Posterior vena cava (tissue), 2 donors: ENCODE data around the gene IL4I1. TPM values are rescaled to one million over a fixed set of nuclear protein-coding genes. Genes with fewer than 3 reads are reported as not detected.
"Not testable (repeated sequence)": the region's sequence is repeated elsewhere in the genome, so short reads cannot be mapped to it uniquely, and the experiment has no call there.

Experiments used
- DNase-seq: peaks from one replicate; pipeline ENCODE4 v3.0.0-alpha.2; 2020; ENCODE audit warnings: low spot score
- intact Hi-C, 2 donors: fragments of 100-400 bp; cut with DNase I; formaldehyde crosslinking; loops; one replicate each; pipeline versions ENCODE4 v1.14.1 to v1.14.2; 2022 to 2023
- total RNA-seq, 2 donors: library from RNA; stranded (reverse); fragmentation: NEBNext Ultra II Directional; extraction: Animal tissue kit (Norgen Biotek cat#: 25700); gene quantifications; one replicate each; pipeline ENCODE4 v1.2.1, GENCODE V29; 2021
- donor health status: DM: yes; HTN: yes; CAD: no.
- donor health status: DM: yes; HTN: yes; CAD: no.

Gene IL4I1
- total RNA-seq, 2 donors from 2014 or later, result 1.1 to 1.3 TPM

DNA sequence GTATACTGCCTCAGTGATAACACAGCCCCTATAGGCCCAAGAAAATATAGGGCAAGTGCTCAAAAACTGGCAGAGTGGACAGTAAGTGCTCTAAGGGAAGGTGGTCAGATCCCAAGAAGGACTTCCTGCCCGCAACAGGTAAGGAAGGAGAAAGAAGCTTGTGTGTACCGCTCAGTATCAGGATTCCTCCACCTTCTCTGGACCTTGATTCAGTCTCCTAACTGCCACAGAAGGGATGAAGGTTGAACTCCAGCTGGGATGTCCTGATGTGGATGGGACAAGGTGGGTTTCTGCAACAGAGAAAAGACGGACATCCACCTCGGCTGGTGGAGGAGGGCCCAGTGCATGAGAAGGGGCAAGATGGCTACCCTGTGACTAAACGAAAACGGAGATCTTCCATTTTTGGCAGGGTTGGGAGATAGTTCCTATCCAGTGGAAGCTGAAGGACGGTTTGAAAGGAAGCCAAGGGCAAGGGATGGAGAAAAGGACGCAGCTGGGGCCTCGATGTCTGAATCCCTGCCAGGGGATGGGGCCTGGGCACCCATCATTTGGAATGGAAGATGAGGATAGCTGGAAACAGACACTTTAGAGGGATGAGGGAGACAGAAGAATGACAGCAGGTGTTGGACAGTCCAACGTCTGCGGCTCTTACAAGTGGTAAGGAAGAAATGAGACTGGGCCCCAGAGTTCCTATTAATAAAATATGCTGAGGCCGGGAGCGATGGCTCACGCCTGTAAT, 31.0 kb upstream of the IL4I1 start:
- intact Hi-C loops, result no loop called here
- DNase-seq, result no peak

DNA sequence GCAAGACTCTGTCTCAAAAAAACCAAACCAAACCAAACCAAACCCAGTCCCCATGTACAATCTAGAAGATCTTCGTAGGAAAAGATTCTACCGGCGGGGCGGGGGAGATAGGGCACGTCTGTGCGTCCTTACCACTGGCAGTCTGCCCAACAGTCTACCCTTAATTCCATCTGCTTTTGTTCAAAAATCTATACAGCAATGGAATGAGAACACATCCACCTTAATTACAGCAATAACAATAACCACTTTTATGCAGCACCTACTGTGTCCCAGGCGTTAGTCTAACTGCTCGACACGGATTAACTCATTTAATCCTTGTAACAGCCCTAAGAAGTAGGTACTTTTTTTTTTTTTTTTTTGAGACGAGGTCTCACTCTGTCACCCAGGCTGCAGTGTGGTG, 29.8 kb upstream of the IL4I1 start:
- intact Hi-C loops, result no loop called here
- DNase-seq, result no peak

- intact Hi-C loops, result no loop called here
- DNase-seq, result no peak
Observed at GRCh38 chr19:49925486-49925885, 28.8 kb upstream of the IL4I1 start.

DNA sequence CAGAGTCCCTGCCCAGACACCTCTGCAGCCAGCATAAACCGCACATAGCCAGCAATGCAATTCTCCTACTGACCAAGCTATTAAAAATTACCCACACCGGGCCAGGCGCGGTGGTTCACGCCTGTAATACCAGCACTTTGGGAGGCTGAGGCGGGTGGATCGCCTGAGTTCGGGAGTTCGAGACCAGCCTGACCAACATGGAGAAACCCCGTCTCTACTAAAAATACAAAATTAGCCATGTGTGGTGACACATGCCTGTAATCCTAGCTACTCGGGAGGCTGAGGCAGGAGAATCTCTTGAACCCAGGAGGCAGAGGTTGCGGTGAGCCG, 28.2 kb upstream of the IL4I1 start:
- DNase-seq, intact Hi-C loops: not testable (repeated sequence)

GRCh38 chr19:49924004-49924880, 27.6 kb upstream of the IL4I1 start:
- intact Hi-C loops, result no loop called here
- no peak for DNase-seq

DNA sequence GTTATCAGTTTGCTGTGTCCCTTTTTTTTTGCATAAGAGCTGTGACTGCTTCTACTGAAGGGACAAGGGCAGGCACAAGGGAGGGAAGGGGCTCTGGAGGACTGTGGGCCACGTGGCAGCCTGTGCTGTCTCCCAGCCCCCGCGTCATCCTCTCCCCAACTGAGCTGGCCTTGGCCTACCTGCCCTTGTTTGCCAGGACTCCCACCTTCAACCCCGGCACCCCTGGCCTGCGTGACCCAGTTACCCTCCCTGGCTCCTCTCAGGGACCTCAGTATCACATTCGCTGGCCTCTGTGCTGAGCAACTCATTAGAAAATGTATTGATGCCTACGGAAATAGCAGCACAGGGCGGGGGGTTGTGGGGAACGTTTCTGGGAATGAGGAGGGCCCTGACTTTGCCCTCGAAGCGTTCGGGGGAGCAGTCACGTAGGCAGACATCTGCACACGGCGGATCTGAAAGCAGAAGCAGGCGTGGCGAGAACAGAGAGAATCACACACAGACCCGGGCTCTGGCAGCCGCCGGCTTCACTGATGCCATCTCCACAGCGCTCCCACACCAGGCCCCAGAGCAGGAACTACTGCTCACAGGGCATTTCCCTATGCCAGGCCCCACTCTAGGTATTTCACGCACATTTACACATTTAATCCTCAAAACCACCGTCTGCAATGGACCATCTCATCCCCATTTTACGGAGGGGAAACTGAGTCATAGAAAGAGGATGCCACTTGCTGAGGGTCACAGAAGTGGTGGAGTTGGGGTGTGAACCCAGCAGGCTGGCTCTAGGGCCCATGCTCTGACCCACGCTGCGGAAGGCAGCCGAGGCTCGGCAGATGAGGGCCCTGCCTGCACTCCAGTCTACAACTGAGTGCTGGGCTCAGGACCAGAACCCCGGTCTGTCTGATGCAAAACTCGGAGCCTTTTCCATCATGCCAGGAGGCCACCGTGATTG, 26.6 kb upstream of the IL4I1 start:
- peak; percentile 88 for DNase-seq
- intact Hi-C loops, result no loop called here

DNA sequence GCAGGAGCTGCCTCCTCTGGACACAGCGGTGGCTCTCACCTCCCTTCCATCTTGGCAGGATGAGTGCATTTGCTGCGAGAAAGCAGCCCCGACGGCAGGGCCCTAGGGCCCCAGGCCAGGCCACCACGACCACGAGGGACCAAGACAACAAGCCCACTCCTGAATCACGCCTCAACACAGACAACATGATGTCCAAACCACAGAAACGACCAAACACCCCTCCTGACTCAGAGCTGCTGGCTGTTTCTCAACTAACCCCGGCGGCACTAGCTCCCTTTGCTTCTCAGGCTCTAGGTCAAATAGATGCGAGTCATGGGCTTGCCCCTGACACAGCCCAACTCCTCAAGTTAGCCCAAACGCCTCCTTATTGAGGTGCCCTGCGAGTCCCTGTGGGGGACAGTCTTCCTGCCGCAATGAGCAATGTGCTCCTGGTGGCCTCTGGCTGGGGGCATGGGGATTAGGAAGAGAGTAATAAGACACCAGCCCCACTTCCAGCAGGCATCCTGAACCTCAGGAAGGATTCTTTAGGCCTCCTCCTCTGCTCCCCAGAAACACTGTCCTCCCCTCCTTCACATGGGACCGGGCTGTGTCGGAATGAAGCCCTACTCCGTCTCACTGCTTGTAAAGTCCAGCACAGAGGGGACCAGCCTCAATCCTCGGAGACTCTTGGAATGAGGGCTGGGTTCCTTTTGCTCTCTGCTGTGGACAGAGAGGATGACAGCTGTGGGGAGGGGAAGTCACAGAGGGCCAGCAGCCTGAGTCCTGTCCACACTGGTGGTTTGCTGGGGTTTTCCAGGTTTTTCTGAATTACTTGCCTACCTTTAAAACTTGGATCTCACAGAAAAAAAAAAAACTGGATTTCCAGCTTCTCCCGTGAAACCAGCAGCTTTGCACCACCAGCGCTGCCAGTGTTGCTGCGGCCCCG, 25.4 kb upstream of the IL4I1 start:
- no peak for DNase-seq
- intact Hi-C loops, result no loop called here

DNA sequence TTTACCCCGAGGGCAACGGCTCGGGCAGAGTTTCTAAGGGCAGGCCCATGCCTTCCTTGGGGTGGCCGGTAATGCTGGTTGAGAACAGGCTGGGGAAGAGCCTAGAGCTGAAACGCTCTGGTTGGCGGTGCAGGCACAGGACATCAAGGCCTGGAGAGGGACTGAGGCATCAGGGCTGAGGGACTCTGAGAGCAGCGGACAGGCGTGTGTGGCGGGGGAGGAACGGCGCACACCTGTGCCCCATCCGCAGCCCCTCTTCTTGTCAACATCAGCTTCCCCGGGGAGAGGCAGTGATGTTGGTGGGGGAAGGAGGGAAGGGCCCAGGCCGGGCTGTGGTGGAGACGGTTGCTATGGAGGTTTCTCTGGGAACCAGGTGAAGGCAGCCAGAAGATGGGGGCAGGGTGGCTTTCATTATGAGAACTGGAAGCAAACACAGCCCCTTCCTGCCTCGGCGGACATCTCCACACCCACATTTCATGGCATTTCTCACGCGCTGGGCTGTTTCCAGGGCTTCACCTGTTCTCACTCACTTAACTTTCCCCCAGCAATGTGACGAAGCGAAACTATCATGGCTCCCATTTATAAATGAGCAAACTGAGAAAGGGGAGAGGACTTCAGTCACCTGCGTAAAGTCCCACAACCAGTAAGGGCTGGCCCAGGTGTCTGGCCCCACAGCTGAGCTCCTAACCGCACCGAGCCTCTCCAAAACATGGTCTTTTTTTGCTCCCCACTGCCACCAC, 24.1 kb upstream of the IL4I1 start:
- no peak for DNase-seq
- intact Hi-C loops, result no loop called here

DNA sequence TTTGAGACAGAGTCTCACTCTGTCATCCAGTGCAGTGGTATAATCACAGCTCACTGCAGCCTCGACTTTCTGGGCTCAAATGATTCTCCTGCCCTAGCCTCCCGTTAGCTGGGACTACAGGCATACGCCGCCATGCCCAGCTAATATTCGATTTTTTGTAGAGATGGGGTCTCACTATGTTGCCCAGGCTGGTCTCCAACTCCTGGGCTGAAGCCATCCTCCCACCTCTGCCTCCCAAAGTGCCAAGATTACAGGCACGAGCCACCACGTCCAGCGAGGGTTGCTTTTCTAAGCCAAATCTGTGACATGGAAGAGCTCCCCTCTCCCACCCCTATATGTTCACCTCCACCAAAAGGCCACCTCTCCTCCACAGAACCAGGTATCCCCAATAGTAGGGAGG, 21.4 kb upstream of the IL4I1 start:
- no peak for DNase-seq
- intact Hi-C loops, result no loop called here

GRCh38 chr19:49916839-49917733, 20.4 kb upstream of the IL4I1 start:
- intact Hi-C loops, result no loop called here
- no peak for DNase-seq

- no peak for DNase-seq
- intact Hi-C loops, result no loop called here
Observed at GRCh38 chr19:49915271-49915670, 18.6 kb upstream of the IL4I1 start.

- intact Hi-C loops, result no loop called here
- no peak for DNase-seq
Observed at GRCh38 chr19:49913720-49914119, 17.0 kb upstream of the IL4I1 start.

DNA sequence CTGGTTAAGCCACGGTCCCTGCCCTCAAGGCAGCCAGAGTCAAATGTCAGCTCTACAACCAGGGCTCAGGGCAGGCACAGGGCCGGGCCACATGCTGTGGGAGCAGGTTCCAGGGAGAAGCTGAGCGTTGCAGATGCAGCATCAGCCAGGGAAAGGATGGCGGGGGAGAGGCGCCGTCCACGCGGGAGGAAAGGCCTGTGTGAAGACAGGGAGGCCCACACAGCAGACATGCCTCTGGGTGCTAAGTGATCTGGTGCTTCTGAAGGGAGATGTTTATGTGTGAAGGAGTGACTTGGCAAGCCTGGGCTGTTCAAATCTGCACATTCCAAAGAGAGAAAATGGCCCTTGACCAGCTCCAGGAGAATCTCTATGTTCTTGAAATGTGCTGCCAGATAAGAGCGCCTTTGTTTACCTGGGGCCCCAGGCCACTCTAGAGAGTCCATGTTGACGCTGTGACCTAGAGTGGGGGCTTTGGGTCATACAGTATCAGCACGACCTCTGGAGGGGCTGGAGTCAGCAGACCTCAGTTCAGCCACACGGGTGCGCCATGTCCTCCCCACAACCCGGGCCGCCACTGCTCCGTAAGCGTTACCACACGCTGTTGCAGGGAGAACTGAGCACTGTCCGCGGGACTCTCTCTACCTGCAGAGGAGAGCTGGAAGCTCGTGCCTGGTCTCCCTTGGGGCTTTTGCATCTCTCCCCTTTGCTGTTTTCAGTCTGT, 16.4 kb upstream of the IL4I1 start:
- intact Hi-C loops, result no loop called here
- no peak for DNase-seq

- intact Hi-C loops, result no loop called here
- DNase-seq, result no peak
Observed at GRCh38 chr19:49911381-49912145, 14.9 kb upstream of the IL4I1 start.

DNA sequence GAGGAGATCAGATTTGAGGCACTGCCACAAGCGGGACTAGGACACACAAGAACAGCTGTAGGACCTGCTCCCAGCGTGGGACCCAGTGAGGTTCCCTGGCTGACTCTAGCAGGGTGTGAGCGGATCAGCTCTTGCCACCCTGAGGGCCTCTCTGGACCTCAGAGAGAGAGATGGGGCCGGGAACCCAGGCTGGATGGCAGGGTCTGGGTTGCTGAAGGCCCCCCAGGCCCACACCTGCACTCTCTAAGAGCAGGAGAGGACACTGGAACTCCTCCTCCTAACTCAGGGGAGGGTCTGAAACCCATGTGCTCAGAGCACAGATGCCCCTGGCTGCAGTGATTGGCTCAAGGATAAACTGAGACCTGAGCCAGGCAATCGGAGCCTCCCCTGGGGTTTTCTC, 13.5 kb upstream of the IL4I1 start:
- intact Hi-C loops, result no loop called here
- no peak for DNase-seq
